Measurements from ENCODE around the gene IGFLR1.
A peak's percentile ranks its signal among the peaks of the same experiment; 100 is the strongest.

Gene IGFLR1, protein sequence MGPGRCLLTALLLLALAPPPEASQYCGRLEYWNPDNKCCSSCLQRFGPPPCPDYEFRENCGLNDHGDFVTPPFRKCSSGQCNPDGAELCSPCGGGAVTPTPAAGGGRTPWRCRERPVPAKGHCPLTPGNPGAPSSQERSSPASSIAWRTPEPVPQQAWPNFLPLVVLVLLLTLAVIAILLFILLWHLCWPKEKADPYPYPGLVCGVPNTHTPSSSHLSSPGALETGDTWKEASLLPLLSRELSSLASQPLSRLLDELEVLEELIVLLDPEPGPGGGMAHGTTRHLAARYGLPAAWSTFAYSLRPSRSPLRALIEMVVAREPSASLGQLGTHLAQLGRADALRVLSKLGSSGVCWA

GRCh38 chr19:35742121-35742724, at the start of gene IGFLR1:
IGFLR1 (minus strand) TSS chr19:35742452; CDS start chr19:35741180, 1,272 bp downstream.
- no peak for DNase-seq (ENCODE audit: low spot score)

DNA sequence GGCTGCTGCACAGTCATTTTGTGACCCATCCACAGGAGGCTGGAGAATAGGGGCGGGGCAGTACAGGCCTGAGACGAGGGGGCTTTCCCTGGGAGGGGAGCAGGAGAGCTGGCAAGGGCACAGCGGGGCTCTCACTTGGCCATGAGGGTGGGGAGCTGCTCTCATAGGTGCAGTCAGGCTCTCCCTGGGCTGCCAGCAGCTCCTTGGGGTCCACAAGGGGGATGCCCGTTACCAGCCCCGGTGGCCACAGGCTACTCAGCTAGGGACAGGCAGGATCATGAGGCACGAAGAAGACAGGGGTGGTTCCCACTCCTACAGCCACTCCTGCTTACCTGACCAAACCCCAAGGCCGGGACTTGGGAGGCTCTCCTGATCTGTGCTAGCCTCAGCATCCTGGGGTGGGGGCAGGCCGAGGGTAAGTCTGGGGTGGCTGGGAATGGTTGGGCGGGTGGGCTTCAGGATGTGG, 49.6 kb upstream of the IGFLR1 start:
- no peak for DNase-seq (ENCODE audit: low spot score)

DNA sequence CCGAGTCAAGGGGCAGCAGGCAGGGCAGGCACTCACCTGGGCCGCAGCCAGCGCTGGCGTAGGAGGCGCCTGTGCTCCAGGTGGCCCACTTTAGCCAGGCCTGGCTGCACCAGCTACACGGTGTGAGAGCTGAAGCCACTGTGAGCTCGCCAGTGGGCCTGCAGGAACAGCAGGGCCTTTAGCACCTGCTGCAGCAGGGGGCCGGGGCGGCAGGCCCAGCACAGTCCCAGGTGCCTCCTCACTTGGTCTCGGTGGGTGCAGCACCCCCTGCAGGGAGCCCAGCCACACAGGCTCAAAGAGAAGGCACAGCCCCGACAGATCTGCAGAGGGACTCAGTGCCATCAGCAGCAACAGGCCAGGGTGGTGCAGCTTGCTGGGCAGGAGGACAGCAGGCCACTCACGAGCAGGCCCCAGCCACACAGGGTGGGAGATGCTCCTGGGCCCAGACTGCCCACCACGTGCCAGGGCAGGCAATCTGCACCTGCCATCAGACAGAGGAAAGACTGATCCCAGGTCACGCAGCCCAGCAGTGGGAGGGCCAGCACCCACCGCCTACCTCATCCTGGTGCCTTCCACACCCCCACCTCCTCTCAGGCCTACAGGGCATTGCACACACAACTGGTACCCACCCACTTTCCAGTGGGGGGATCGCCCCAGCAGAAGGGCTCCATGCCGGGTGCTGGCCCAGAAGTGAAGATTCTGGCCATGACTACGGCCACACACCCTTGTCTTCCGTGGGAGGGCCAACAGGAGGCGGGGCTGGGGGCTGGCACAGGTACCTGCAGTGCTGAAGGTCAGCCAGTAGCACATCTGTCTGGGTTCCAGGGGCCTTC, 48.9 kb upstream of the IGFLR1 start:
- peak; percentile 73 for DNase-seq (ENCODE audit: low spot score)

- DNase-seq (ENCODE audit: low spot score), result no peak
Observed at GRCh38 chr19:35789978-35790944, 48.0 kb upstream of the IGFLR1 start.

DNA sequence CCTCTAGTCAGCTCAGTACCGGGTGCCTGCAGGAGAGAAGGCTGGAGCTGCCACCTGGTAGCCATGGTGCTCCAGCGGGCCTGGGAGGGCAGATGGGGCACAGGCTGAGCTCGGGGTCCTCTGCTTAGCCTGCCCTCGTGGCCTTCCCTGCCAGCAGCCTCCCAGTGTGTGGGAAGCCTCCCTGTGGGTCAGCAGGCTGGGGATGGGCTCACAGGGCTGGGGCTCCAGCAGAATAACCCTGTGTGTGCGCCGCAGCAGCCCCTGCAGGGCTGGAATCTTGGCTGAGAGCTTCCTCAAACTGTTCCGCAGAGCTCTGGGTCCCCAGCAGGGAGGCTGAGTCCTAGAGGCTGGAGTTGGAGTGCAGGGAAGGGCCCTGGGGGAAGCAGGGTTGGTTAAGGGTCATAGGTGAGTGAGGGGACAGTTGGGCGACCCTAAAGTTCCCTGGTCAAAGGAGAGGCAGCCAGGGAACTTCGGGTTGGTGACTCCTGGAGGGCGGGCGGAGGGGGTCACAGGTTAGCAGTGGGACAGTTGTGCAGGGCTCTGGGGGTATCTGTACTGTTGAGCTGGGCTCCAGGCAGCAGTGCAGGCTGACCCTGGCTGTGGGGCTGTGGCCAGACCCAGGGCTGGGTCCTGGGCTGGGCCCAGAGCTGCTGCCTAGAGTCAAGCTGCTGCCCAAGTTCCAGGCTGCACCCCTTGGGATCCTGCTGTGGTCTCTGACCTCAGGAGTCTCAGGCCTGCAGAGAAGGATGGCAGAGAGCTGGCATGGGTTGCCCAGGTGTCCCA, 47.1 kb upstream of the IGFLR1 start:
- no peak for DNase-seq (ENCODE audit: low spot score)

DNA sequence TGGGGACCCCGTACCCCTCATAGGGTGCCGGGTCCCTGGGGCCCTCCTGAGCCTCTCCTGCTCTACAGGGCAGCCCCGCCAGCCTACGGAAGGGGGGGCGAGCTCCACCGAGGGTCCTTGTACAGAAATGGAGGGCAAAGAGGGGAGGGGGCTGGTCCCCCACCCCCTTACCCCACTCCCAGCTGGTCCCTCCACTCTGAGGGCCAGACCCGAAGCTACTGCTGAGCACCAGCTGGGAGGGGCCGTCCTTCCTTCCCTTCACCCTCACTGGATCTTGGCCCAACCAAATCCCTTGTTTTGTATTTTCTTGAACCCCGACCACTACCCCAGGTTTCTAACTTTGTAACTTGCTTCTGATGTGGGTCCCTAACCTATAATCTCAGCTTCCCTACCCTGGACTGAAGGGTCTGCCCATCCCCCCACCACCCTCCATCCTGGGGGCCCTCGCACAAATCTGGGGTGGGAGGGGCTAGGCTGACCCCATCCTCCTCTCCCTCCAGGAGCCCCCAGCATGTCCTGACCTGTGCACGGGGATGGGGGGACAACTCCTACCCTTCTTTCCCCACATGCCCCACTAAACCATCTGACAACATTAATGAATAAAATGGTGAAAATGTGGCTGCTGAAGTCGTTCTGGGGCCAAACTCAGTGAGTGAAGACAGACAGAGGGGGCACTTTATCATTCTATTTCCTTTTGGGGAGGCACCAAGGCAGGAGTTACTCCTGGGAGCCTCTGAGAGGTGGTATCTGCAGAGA, 46.1 kb upstream of the IGFLR1 start:
- DNase-seq (ENCODE audit: low spot score), result no peak

- DNase-seq (ENCODE audit: low spot score), result no peak
Observed at GRCh38 chr19:35787227-35787799, 45.1 kb upstream of the IGFLR1 start.

- no peak for DNase-seq (ENCODE audit: low spot score)
Observed at GRCh38 chr19:35786299-35787160, 44.3 kb upstream of the IGFLR1 start.

GRCh38 chr19:35785339-35785627, 43.0 kb upstream of the IGFLR1 start:
- DNase-seq (ENCODE audit: low spot score), result no peak

GRCh38 chr19:35784503-35785338, 42.5 kb upstream of the IGFLR1 start:
- DNase-seq (ENCODE audit: low spot score), result no peak

DNA sequence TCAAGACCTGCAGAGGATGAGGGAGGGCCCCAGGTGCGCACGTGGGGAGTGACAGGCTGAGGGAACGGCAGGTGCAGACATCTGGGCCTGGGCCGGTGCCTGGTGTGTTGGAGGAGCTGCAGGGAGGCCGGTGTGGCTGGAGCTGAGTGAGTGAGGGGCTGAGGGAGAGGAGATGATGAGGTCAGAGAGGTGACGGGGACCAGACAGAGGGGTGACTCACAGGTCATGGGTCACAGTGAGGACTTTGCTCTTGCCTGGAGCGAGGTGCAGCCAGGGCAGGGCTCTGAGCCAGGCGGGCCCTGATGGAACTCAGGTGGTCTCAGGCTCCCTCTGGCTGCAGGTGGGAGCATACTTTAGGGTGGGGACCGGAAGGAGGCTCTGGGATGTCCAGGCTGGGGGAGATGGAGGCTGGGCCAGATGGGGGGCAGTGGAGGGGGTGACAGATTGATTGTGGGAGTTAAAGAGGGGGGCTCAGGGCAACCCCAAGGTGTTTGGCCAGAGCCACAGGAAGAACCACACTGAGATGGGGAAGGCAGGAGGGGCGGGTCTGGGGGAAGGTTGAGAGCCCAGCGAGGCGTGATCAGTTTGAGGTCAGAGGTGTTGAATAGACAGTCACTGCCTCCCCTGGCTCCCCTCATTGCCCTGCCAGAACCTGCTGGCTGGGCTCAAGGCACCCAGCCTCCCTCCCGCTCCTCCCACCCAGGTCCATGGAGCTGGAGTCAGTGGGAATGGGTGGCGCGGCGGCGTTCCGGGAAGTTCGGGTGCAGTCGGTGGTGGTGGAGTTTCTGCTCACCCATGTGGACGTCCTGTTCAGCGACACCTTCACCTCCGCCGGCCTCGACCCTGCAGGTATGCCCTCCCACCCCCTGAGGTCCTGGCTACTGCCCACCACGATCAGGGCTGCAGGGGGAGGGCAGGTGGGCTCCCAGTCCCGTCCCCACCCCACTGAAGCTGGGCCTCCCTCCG, 41.5 kb upstream of the IGFLR1 start:
- no peak for DNase-seq (ENCODE audit: low spot score)

DNA sequence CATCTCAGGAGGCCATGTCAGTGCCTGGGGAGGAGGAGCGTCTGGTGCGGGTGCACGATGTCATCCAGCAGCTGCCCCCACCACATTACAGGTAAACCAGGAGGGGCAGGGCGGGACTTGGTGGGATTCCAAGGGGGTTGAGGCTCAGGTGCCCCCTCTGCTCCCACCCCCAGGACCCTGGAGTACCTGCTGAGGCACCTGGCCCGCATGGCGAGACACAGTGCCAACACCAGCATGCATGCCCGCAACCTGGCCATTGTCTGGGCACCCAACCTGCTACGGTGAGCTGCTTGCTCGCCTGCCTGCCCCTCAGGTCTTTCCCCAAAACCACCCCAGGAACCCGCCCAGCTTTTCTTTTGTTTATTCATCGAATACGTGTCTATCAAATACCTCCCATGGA, 40.3 kb upstream of the IGFLR1 start:
- no peak for DNase-seq (ENCODE audit: low spot score)

DNA sequence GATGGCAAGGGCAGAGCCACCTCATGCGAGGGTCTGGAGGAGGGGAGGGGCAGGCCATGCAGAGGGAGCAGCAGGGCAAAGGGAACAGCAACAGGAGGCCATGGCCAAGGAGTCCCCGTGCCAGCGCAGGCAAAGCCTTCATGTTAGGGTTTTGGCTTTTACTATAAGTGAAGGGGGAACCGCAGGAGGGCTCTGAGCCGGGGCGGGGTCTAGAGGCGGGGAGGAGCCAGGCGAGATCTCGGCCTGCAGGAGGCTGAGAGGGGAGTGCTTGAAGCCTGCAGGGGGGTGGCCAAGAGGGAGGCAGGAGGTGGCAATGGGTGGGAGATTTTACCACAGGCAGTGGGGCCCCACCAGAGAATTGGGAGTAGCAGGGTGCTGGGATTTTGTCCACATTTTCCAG, 39.4 kb upstream of the IGFLR1 start:
- DNase-seq (ENCODE audit: low spot score), result no peak

GRCh38 chr19:35780717-35781116, 38.5 kb upstream of the IGFLR1 start:
- DNase-seq (ENCODE audit: low spot score), result no peak

DNA sequence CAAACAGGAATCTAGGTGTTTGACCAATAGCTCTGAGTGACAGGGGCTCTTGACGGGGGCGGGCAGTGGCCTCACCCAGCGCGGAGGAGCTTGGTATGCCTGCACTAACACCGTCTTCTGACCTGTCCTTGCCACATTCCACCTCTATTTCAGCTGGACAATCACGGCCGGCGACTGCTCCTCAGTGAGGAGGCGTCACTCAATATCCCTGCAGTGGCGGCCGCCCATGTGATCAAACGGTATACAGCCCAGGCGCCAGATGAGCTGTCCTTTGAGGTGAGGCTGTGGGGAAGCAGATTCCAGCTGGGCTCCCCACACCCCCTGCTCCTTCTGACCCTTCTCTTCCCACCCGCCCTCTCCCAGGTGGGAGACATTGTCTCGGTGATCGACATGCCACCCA, 37.8 kb upstream of the IGFLR1 start:
- no peak for DNase-seq (ENCODE audit: low spot score)

DNA sequence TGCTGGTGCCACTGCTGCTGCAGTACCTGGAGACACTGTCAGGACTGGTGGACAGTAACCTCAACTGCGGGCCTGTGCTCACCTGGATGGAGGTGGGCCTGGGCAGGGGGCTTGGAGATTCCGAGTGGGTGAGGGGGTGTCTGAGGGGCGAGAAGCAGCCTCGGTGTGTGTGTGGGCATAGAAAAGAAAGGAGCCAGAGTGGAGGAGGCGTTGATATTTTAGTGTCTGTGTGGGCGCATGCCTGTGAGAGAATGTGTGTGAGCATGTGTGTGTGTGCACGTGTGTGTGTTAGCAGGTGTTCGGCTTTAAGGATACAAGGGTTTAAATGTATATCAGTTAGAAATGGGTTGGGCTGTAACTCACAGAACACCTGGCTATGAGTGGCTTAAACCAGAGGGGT, 36.8 kb upstream of the IGFLR1 start:
- no peak for DNase-seq (ENCODE audit: low spot score)

- no peak for DNase-seq (ENCODE audit: low spot score)
Observed at GRCh38 chr19:35777961-35778360, 35.7 kb upstream of the IGFLR1 start.

All from D341Med (cell line).